Measurements from ENCODE around the gene SNED1. TPM values are rescaled to one million over a fixed set of nuclear protein-coding genes. Genes with fewer than 3 reads are reported as not detected.

Gene SNED1
- total RNA-seq, 4 donors from 2014 or later, result 18.5 to 87.1 (median 21.9) TPM

DNA sequence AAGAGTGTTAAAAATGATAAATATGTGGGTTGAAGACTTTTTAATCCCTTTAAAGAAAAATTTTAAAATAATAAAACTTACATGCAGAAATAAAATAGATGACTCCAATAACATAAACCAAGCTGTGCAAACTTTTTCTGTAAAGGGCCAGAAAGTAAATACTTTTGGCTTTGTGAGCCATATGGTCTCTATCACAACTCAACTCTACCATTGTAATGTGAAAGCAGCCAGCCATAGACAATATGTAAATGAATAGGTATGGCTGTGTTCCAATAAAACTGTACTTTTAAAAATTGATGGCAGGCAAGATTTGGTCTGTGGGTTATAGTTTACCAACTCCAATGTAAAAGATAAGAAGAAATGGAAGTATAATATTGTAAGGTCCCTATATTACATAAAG lies 45.2 kb downstream of the SNED1 start:
- Histone ChIP-seq H3K9me3 (peaks cover 0 to 3% of the 10 kb centered on the region in 2 donors), H3K4me3 (no peak overlapping the region), H3K27me3 (no peaks in the 10 kb centered on the region), H3K36me3 (no peaks in the 10 kb centered on the region), H3K27ac (no peak overlapping the region), H3K4me1 (no peaks in the 10 kb centered on the region)
- DNase-seq, result no peak
- TF ChIP-seq, protein P1, sequence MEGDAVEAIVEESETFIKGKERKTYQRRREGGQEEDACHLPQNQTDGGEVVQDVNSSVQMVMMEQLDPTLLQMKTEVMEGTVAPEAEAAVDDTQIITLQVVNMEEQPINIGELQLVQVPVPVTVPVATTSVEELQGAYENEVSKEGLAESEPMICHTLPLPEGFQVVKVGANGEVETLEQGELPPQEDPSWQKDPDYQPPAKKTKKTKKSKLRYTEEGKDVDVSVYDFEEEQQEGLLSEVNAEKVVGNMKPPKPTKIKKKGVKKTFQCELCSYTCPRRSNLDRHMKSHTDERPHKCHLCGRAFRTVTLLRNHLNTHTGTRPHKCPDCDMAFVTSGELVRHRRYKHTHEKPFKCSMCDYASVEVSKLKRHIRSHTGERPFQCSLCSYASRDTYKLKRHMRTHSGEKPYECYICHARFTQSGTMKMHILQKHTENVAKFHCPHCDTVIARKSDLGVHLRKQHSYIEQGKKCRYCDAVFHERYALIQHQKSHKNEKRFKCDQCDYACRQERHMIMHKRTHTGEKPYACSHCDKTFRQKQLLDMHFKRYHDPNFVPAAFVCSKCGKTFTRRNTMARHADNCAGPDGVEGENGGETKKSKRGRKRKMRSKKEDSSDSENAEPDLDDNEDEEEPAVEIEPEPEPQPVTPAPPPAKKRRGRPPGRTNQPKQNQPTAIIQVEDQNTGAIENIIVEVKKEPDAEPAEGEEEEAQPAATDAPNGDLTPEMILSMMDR (IDR thresholded peaks at IDR 0.05), result no peak
- intact Hi-C loops (cut with DNase I; ENCODE audit: low total_unique reads), result no loop called here

DNA sequence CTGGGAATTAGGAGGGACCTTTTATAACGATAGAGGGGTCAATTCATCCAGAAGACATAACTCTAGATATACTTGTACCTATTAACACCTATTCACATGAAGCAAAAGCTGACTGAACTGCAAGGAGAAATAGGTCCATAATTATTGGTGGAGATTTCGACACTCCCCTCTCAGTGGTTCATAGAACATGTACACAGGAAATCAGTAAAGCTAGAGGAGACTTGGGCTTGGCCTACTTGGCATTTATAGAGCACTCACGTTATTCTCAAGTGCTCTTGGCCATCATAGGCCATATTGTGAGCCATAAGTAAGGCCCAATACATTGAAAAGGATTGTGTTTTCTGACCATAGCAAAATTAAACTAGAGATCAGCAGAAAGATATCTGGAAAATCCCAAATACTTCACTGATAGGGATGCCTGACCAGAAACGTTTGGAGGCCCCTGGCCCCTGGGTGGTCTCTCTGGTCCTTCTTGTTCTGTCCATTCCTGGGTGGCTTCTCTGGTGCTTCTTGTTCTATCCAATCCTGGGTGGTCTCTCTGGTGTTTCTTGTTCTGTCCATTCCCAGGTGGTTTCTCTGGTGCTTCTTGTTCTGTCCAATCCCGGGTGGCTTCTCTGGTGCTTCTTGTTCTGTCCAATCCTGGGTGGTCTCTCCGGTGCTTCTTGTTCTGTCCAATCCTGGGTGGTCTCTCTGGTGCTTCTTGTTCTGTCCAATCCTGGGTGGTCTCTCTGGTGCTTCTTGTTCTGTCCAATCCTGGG lies 49.0 kb downstream of the SNED1 start:
- no peak for DNase-seq
- no peak overlapping the region for H3K27ac ChIP-seq

DNA sequence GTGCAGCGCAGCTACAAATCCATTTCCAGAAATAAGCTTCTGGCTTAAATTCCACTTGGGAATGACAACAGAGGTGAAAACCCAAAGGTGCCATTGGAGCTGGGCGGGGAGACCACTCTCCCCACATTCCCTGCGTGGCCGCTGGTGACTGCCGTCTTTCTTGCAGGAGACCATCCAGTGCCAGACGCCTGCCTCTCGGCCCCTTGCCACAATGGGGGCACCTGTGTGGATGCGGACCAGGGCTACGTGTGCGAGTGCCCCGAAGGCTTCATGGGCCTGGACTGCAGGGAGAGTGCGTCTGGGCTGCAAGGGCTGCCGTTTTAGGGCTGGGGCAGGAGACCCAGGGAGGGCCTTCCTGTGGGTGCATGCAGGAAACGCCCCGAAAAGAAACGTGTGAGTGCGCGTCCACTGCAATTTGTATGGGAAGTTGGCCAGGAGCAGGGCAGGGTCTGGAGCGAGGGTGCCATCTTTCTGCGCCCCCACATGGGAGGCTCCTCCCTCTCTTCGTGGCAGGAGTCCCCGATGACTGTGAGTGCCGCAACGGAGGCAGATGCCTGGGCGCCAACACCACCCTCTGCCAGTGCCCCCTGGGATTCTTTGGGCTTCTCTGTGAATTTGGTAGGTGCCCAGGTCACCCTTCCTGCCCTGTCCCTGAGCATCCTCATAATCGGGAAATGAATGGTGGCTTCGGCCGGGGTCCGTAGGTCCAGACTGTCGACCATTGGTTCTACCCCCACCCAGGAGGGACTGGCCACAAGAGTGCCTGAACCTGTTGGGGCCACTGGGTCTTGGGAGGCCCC lies 49.9 kb downstream of the SNED1 start:
- intact Hi-C loops (cut with DNase I; ENCODE audit: low total_unique reads), result no loop called here

More for the DNA sequence above, 49.0 kb downstream of the SNED1 start:
- H3K4me1 ChIP-seq, result no peaks in the 10 kb centered on the region
- intact Hi-C loops (cut with DNase I; ENCODE audit: low total_unique reads), result no loop called here
- no peak overlapping the region for H3K4me3 ChIP-seq
- TF ChIP-seq, protein P1 (IDR thresholded peaks at IDR 0.05), result no peak
- no peak for TF ChIP-seq POLR2A (IDR thresholded peaks at IDR 0.05)
- H3K36me3 ChIP-seq, result no peaks in the 10 kb centered on the region
- H3K9me3 ChIP-seq, result peaks cover 0 to 3% of the 10 kb centered on the region in 2 donors
- H3K27me3 ChIP-seq, result no peaks in the 10 kb centered on the region

DNA sequence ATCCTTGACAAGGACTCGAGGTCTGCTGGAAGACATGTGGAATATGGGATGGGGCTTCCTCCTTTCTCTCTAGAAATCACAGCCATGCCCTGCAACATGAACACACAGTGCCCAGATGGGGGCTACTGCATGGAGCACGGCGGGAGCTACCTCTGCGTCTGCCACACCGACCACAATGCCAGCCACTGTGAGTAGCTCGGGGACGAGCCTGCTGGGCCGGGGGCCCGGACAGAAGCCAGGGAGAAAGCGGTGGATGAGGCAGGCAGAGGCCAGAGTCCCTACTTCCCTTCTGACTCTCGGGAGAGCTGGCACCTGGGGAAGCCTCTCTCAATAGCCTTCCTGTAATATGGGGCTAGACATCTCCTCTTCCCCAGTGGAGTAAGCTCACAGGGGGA lies 50.5 kb downstream of the SNED1 start:
- Histone ChIP-seq H3K9me3 (peaks cover 0 to 3% of the 10 kb centered on the region in 2 donors), H3K4me1 (no peaks in the 10 kb centered on the region), H3K36me3 (no peaks in the 10 kb centered on the region), H3K27me3 (no peaks in the 10 kb centered on the region), H3K27ac (no peak overlapping the region), H3K4me3 (no peak overlapping the region)
- no peak for DNase-seq
- TF ChIP-seq, protein P1 (IDR thresholded peaks at IDR 0.05), result no peak
- no peak for TF ChIP-seq POLR2A (IDR thresholded peaks at IDR 0.05)
- intact Hi-C loops (cut with DNase I; ENCODE audit: low total_unique reads), result no loop called here

More for the DNA sequence above, 49.9 kb downstream of the SNED1 start:
- Histone ChIP-seq H3K4me3 (no peak overlapping the region), H3K4me1 (no peaks in the 10 kb centered on the region), H3K27ac (no peak overlapping the region), H3K36me3 (no peaks in the 10 kb centered on the region), H3K27me3 (no peaks in the 10 kb centered on the region), H3K9me3 (peaks cover 0 to 3% of the 10 kb centered on the region in 2 donors)
- no peak for DNase-seq
- TF ChIP-seq, protein P1 (IDR thresholded peaks at IDR 0.05), result no peak
- TF ChIP-seq POLR2A (IDR thresholded peaks at IDR 0.05), result no peak
